GM13977 (cell line): Measurements from ENCODE around the gene HECA.
"Not testable (repeated sequence)": the region's sequence is repeated elsewhere in the genome, so short reads cannot be mapped to it uniquely, and the experiment has no call there.

Source experiments
- DNase-seq: peaks from one replicate; pipeline ENCODE4 v3.0.0; 2012; ENCODE audit warnings: low spot score
- in situ Hi-C: fragments of 300-500 bp; cut with MboI; formaldehyde crosslinking; loops from one replicate; pipeline ENCODE4 v1.12.0; 2022; ENCODE audit warnings: low sequenced_read_pairs, low pct_unique_long_range_greater_than_20kb, mixed read lengths, inconsistent platforms; ENCODE audit not compliant: unreplicated experiment
- TF ChIP-seq, protein P1 (sequence below): IDR thresholded peaks from 2 replicates; pipeline ENCODE4 v1.5.1; 2012; ENCODE audit warnings: mild to moderate bottlenecking, control low read depth; ENCODE audit not compliant: insufficient read depth; ENCODE audit errors: extremely low read depth, missing control alignments

The HECA gene

GRCh38 chr6:139205843-139206242, 71.0 kb downstream of the HECA start:
- no peak for DNase-seq
- in situ Hi-C loops = no loop called here
- TF ChIP-seq, protein P1, sequence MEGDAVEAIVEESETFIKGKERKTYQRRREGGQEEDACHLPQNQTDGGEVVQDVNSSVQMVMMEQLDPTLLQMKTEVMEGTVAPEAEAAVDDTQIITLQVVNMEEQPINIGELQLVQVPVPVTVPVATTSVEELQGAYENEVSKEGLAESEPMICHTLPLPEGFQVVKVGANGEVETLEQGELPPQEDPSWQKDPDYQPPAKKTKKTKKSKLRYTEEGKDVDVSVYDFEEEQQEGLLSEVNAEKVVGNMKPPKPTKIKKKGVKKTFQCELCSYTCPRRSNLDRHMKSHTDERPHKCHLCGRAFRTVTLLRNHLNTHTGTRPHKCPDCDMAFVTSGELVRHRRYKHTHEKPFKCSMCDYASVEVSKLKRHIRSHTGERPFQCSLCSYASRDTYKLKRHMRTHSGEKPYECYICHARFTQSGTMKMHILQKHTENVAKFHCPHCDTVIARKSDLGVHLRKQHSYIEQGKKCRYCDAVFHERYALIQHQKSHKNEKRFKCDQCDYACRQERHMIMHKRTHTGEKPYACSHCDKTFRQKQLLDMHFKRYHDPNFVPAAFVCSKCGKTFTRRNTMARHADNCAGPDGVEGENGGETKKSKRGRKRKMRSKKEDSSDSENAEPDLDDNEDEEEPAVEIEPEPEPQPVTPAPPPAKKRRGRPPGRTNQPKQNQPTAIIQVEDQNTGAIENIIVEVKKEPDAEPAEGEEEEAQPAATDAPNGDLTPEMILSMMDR = no peak

- DNase-seq, in situ Hi-C loops: not testable (repeated sequence)
Measured at GRCh38 chr6:139210766-139211165, 75.9 kb downstream of the HECA start.

DNA sequence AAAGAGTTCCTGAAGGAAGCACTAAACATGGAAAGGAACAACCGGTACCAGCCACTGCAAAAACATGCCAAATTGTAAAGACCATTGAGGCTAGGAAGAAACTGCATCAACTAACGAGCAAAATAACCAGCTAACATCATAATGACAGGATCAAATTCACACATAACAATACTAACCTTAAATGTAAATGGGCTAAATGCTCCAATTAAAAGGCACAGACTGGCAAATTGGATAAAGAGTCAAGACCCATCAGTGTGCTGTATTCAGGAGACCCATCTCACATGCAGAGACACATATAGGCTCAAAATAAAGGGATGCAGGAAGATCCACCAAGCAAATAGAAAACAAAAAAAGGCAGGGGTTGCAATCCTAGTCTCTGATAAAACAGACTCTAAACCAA, 77.6 kb downstream of the HECA start:
- in situ Hi-C loops, DNase-seq: not testable (repeated sequence)

- peak; percentile 79 for DNase-seq
- TF ChIP-seq, protein P1 = peak; percentile 91
- in situ Hi-C loops = no loop called here
Measured at GRCh38 chr6:139219271-139219729, 84.4 kb downstream of the HECA start.

DNA sequence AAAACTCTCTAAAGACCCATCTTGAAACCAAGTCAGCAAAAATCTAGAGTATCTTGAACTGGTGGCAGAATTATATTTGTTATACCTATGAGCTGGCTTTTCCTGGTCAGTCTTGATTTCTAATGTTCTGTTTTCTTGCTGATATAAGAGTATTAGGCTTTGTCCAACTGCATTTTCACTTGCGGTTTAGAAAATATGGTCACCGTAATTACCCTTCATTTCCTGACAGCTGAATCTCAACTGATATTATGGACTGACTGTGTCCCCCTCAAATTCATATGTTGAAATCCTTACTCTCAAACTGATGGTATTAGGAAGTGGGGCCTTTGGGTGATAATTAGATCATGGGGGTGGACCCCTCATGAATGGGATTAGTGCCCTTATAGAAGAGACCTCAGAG, 84.9 kb downstream of the HECA start:
- DNase-seq = no peak
- TF ChIP-seq, protein P1 = no peak
- in situ Hi-C loops = loop anchor here (10.0 kb wide), 1 partner anchor 145 kb away; no protein-coding TSS in a partner anchor

DNA sequence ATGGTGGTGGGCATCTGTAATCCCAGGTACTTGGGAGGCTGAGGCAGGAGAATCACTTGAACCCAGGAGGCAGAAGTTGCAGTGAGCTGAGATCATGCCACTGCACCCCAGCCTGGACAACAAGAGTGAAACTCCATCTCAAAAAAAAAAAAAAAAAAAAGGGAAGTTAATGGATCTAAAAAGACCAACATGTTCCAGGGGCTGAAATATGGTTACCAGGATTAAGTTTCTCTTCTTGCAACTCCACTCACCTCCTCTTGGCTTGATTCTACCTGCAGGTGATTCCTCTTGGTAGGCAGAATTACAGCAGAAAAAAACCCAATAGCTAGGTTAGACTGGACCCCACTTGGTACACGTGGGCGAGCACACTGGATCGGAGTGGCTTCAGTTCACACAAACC, 93.5 kb downstream of the HECA start:
- DNase-seq = not testable (repeated sequence)
- in situ Hi-C loops = loop anchor here (10.0 kb wide), 1 partner anchor 136 kb away; no protein-coding TSS in a partner anchor
